Astrocyte of the spinal cord (primary cell): ENCODE measurements around the gene MEIS2.

Source experiments
- DNase-seq: peaks from one replicate; pipeline ENCODE4 v3.0.0; 2011; ENCODE audit warnings: low read depth, low spot score
- H3K4me3 ChIP-seq: 2 replicates; pipeline ENCODE4 v1.5.1; 2011; ENCODE audit warnings: low read depth, mild to moderate bottlenecking, low read length, moderate library complexity
- CTCF ChIP-seq: IDR thresholded peaks from 2 replicates; pipeline ENCODE4 v1.5.1; 2012; ENCODE audit warnings: low read depth, mild to moderate bottlenecking, low read length, inconsistent platforms
- in situ Hi-C: cut with HindIII; loops from 2 replicates; pipeline ENCODE4 v1.10.0; 2017; ENCODE audit warnings: low sequenced_read_pairs

Gene MEIS2

GRCh38 chr15:37133602-37134001, 33.3 kb upstream of the MEIS2 start:
- peak; percentile 55 for DNase-seq
- TF ChIP-seq CTCF = peak; percentile 32
- in situ Hi-C loops = no loop called here
- H3K4me3 ChIP-seq = no peak overlapping the region

- H3K4me3 ChIP-seq = no peak overlapping the region
- in situ Hi-C loops = no loop called here
- no peak for TF ChIP-seq CTCF
- DNase-seq = no peak
Measured at GRCh38 chr15:37132826-37133417, 32.6 kb upstream of the MEIS2 start.

GRCh38 chr15:37131621-37132020, 31.3 kb upstream of the MEIS2 start:
- in situ Hi-C loops = no loop called here
- no peak for TF ChIP-seq CTCF
- H3K4me3 ChIP-seq = no peak overlapping the region
- no peak for DNase-seq

GRCh38 chr15:37130356-37130755, 30.0 kb upstream of the MEIS2 start:
- in situ Hi-C loops = no loop called here
- H3K4me3 ChIP-seq = no peak overlapping the region
- no peak for TF ChIP-seq CTCF
- no peak for DNase-seq

- in situ Hi-C loops = no loop called here
- H3K4me3 ChIP-seq = no peak overlapping the region
- DNase-seq = no peak
- no peak for TF ChIP-seq CTCF
Measured at GRCh38 chr15:37125143-37125542, 24.8 kb upstream of the MEIS2 start.

GRCh38 chr15:37124331-37124730, 24.0 kb upstream of the MEIS2 start:
- in situ Hi-C loops = no loop called here
- H3K4me3 ChIP-seq = no peak overlapping the region
- no peak for TF ChIP-seq CTCF
- DNase-seq = no peak

GRCh38 chr15:37122703-37123102, 22.4 kb upstream of the MEIS2 start:
- TF ChIP-seq CTCF = no peak
- in situ Hi-C loops = no loop called here
- no peak overlapping the region for H3K4me3 ChIP-seq
- no peak for DNase-seq
